H9 (cell line): ENCODE results near the gene FHIP2A. TPM values are rescaled to one million over a fixed set of nuclear protein-coding genes. Genes with fewer than 3 reads are reported as not detected.

Experiments
- DNase-seq: peaks from one replicate; pipeline ENCODE4 v3.0.0-alpha.2; 2017
- H2AFZ ChIP-seq: one replicate; pipeline ENCODE4 v1.6.1; 2013; ENCODE audit warnings: mild to moderate bottlenecking, low read length, control low read depth, moderate library complexity
- H2AK5ac ChIP-seq: 2 replicates; pipeline ENCODE4 v1.6.1; 2013; ENCODE audit warnings: low read length, control low read depth, mixed read lengths; ENCODE audit not compliant: insufficient read length
- H2BK120ac ChIP-seq: one replicate; pipeline ENCODE4 v1.6.1; 2013; ENCODE audit warnings: low read depth, mild to moderate bottlenecking, low read length, control low read depth, inconsistent platforms; ENCODE audit not compliant: poor library complexity, severe bottlenecking
- H2BK12ac ChIP-seq: 2 replicates; pipeline ENCODE4 v1.6.1; 2013; ENCODE audit warnings: low read length, control low read depth, mixed read lengths, low read depth; ENCODE audit not compliant: insufficient read length
- H2BK15ac ChIP-seq: 2 replicates; pipeline ENCODE4 v1.6.1; 2013; ENCODE audit warnings: low read depth, low read length, control low read depth
- H2BK20ac ChIP-seq: one replicate; pipeline ENCODE4 v1.6.1; 2013; ENCODE audit warnings: low read depth, mild to moderate bottlenecking, low read length, control low read depth, inconsistent platforms; ENCODE audit not compliant: poor library complexity, severe bottlenecking
- H2BK5ac ChIP-seq: 2 replicates; pipeline ENCODE4 v1.6.1; 2013; ENCODE audit warnings: low read length, control low read depth, mixed read lengths; ENCODE audit not compliant: insufficient read length
- H3K14ac ChIP-seq: 2 replicates; pipeline ENCODE4 v1.6.1; 2013; ENCODE audit warnings: low read length, control low read depth; ENCODE audit not compliant: insufficient read depth
- H3K18ac ChIP-seq: 2 replicates; pipeline ENCODE4 v1.6.1; 2013; ENCODE audit warnings: low read depth, mild to moderate bottlenecking, mixed read lengths, low read length, control low read depth; ENCODE audit not compliant: insufficient read length
- H3K23ac ChIP-seq: 2 replicates; pipeline ENCODE4 v1.6.1; 2013; ENCODE audit warnings: low read length, control low read depth, mixed read lengths, low read depth; ENCODE audit not compliant: insufficient read length
- H3K23me2 ChIP-seq: 2 replicates; pipeline ENCODE4 v1.6.1; 2013; ENCODE audit warnings: low read depth, mild to moderate bottlenecking, mixed read lengths, low read length, control low read depth; ENCODE audit not compliant: insufficient read length, poor library complexity, severe bottlenecking
- H3K27ac ChIP-seq: 2 replicates; pipeline ENCODE4 v1.5.1; 2013; ENCODE audit warnings: low read length, control low read depth, mixed read lengths, low read depth; ENCODE audit not compliant: insufficient read length
- H3K27me3 ChIP-seq: 2 replicates; pipeline ENCODE4 v1.6.1; 2013; ENCODE audit warnings: low read length, control low read depth, inconsistent platforms; ENCODE audit not compliant: insufficient read depth
- H3K4ac ChIP-seq: 2 replicates; pipeline ENCODE4 v1.6.1; 2013; ENCODE audit warnings: low read depth, mild to moderate bottlenecking, control low read depth, inconsistent platforms, low read length, moderate library complexity
- H3K4me1 ChIP-seq: 2 replicates; pipeline ENCODE4 v1.6.1; 2013; ENCODE audit warnings: low read length, control low read depth, inconsistent platforms; ENCODE audit not compliant: insufficient read depth
- H3K4me2 ChIP-seq: 2 replicates; pipeline ENCODE4 v1.6.1; 2013; ENCODE audit warnings: low read length, control low read depth, mixed read lengths; ENCODE audit not compliant: insufficient read length, insufficient read depth
- H3K56ac ChIP-seq: 2 replicates; pipeline ENCODE4 v1.6.1; 2013; ENCODE audit warnings: low read depth, mild to moderate bottlenecking, mixed read lengths, low read length, control low read depth; ENCODE audit not compliant: insufficient read length
- H3K79me1 ChIP-seq: 2 replicates; pipeline ENCODE4 v1.6.1; 2013; ENCODE audit warnings: low read depth, mild to moderate bottlenecking, moderate library complexity, low read length, control low read depth, inconsistent platforms; ENCODE audit not compliant: insufficient read depth, poor library complexity, severe bottlenecking
- H3K79me2 ChIP-seq: 2 replicates; pipeline ENCODE4 v1.6.1; 2013; ENCODE audit warnings: low read length, control low read depth, inconsistent platforms; ENCODE audit not compliant: insufficient read depth
- H3K9ac ChIP-seq: 2 replicates; pipeline ENCODE4 v1.6.1; 2013; ENCODE audit warnings: low read length, control low read depth, mixed read lengths; ENCODE audit not compliant: insufficient read length; ENCODE audit errors: extremely low read depth
- H3K9me3 ChIP-seq: one replicate; pipeline ENCODE4 v1.6.1; 2013; ENCODE audit warnings: low read depth, low read length, inconsistent platforms; ENCODE audit not compliant: control insufficient read depth
- H3T11ph ChIP-seq: one replicate; pipeline ENCODE4 v1.6.1; 2013; ENCODE audit warnings: mild to moderate bottlenecking, low read length, control low read depth, inconsistent platforms
- H4K20me1 ChIP-seq: one replicate; pipeline ENCODE4 v1.6.1; 2013; ENCODE audit not compliant: control insufficient read depth, insufficient read length, insufficient read depth
- H4K5ac ChIP-seq: 2 replicates; pipeline ENCODE4 v1.6.1; 2013; ENCODE audit warnings: low read depth, mild to moderate bottlenecking, mixed read lengths, low read length, control low read depth; ENCODE audit not compliant: insufficient read length
- H4K8ac ChIP-seq: replicated peaks from 2 replicates; pipeline ENCODE4 v1.6.1; 2013; ENCODE audit warnings: low read length, control low read depth, mixed read lengths, low read depth; ENCODE audit not compliant: insufficient read length
- H4K91ac ChIP-seq: 2 replicates; pipeline ENCODE4 v1.6.1; 2013; ENCODE audit warnings: low read depth, mild to moderate bottlenecking, moderate library complexity, mixed read lengths, low read length, control low read depth; ENCODE audit not compliant: insufficient read length
- H3K27ac Mint-ChIP-seq, 3 experiments: 2 replicates in 2 of 3; 3 replicates in 1 of 3; pipeline ENCODE4 v1.8.0; 2020 to 2021; ENCODE audit warnings: mixed read lengths in 3 of 3, mild to moderate bottlenecking in 1 of 3, moderate library complexity in 1 of 3
- H3K27me3 Mint-ChIP-seq: 2 replicates; pipeline ENCODE4 v1.8.0; 2021; ENCODE audit warnings: low read depth, mild to moderate bottlenecking, moderate library complexity, mixed read lengths
- H3K36me3 Mint-ChIP-seq, 3 experiments: 2 replicates in 2 of 3; 3 replicates in 1 of 3; pipeline ENCODE4 v1.8.0; 2020 to 2021; ENCODE audit warnings: low read depth in 3 of 3, mixed read lengths in 3 of 3; ENCODE audit not compliant: insufficient read depth in 1 of 3
- H3K4me1 Mint-ChIP-seq, 2 experiments: 2 replicates each; pipeline ENCODE4 v1.8.0; 2020; ENCODE audit warnings: mixed read lengths in 2 of 2
- H3K4me3 Mint-ChIP-seq, 2 experiments: 2 replicates in 1 of 2; 3 replicates in 1 of 2; pipeline ENCODE4 v1.8.0; 2020 to 2021; ENCODE audit warnings: mild to moderate bottlenecking in 2 of 2, mixed read lengths in 2 of 2, moderate library complexity in 1 of 2
- H3K9me3 Mint-ChIP-seq, 2 experiments: 2 replicates in 1 of 2; 3 replicates in 1 of 2; pipeline ENCODE4 v1.8.0; 2020; ENCODE audit warnings: mild to moderate bottlenecking in 2 of 2, mixed read lengths in 2 of 2, moderate library complexity in 1 of 2
- WGBS: extraction: QIAGEN DNeasy Blood & Tissue Kit; methylation state at CpG from one replicate; pipeline ENCODE4 v1.1.7; 2013; ENCODE audit warnings: missing lambda C conversion rate, low lambda C conversion rate, mixed read lengths; ENCODE audit not compliant: insufficient read length; ENCODE audit errors: extremely low coverage; 5-methylcytosine and 5-hydroxymethylcytosine counted together
- total RNA-seq: library from RNA; stranded (reverse); gene quantifications from 2 replicates; pipeline ENCODE4 v1.2.1, GENCODE V29; 2021
- TF ChIP-seq, protein P1 (sequence below): fragments of 200-600 bp; sonication (generic); conservative IDR thresholded peaks from 3 replicates; pipeline ENCODE4 v1.8.0; 2021; ENCODE audit warnings: antibody characterized with exemption, mild to moderate bottlenecking

FHIP2A gene
- total RNA-seq, 1 experiment from 2014 or later: 14.8 TPM

DNA sequence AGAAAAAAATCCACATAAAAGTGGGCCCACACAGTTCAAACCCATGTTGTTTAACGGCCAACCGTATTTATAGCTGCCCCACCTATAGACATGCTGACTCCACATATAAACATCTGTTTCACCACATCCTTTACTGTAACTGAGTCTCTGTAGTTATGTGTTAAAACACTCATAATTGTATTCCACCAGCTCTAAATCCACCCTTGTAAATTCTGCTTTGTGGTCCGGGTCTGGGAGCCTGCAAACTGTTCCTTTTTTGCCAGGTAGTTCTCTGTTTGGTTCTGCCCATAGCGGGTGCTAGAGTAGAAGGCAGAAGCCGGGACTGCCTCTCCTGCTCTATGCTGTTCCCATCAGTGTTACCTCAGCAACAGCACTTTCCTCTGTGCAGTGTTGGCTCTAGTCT, 20.2 kb upstream of the FHIP2A start:
- Histone ChIP-seq H4K20me1 (no peaks in the 10 kb centered on the region), H3K27me3 (no peaks in the 10 kb centered on the region), H2BK5ac (no peak overlapping the region), H3T11ph (no peak overlapping the region), H3K4me1 (no peaks in the 10 kb centered on the region), H4K8ac (no peak overlapping the region), H3K23ac (no peak overlapping the region), H3K79me2 (no peaks in the 10 kb centered on the region), H3K27ac (no peak overlapping the region), H2BK15ac (no peak overlapping the region), H3K9ac (no peak overlapping the region), H2AK5ac (no peak overlapping the region), H2AFZ (no peak overlapping the region), H2BK12ac (no peak overlapping the region), H4K91ac (no peak overlapping the region), H3K79me1 (no peaks in the 10 kb centered on the region), H3K18ac (no peak overlapping the region), H2BK20ac (no peak overlapping the region), H3K4me2 (no peak overlapping the region), H2BK120ac (no peak overlapping the region), H4K5ac (no peak overlapping the region), H3K14ac (no peak overlapping the region), H3K9me3 (no peaks in the 10 kb centered on the region), H3K4ac (no peak overlapping the region), H3K56ac (no peak overlapping the region), H3K23me2 (no peaks in the 10 kb centered on the region)
- peaks cover 2% of the 10 kb centered on the region; the same call in 1 of the 2 replicates for H3K27me3 Mint-ChIP-seq
- DNase-seq: no peak
- H3K27ac Mint-ChIP-seq: no peak overlapping the region
- TF ChIP-seq, protein P1, sequence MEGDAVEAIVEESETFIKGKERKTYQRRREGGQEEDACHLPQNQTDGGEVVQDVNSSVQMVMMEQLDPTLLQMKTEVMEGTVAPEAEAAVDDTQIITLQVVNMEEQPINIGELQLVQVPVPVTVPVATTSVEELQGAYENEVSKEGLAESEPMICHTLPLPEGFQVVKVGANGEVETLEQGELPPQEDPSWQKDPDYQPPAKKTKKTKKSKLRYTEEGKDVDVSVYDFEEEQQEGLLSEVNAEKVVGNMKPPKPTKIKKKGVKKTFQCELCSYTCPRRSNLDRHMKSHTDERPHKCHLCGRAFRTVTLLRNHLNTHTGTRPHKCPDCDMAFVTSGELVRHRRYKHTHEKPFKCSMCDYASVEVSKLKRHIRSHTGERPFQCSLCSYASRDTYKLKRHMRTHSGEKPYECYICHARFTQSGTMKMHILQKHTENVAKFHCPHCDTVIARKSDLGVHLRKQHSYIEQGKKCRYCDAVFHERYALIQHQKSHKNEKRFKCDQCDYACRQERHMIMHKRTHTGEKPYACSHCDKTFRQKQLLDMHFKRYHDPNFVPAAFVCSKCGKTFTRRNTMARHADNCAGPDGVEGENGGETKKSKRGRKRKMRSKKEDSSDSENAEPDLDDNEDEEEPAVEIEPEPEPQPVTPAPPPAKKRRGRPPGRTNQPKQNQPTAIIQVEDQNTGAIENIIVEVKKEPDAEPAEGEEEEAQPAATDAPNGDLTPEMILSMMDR: no peak
- no peaks in the 10 kb centered on the region; a peak in 1 of 5 replicates for H3K9me3 Mint-ChIP-seq
- no peaks in the 10 kb centered on the region; a peak in 1 of 7 replicates for H3K36me3 Mint-ChIP-seq
- no CpG with 5 or more reads among the region's 5 CpGs for WGBS
- H3K4me3 Mint-ChIP-seq: no peak overlapping the region
- H3K4me1 Mint-ChIP-seq: no peaks in the 10 kb centered on the region
